GM12878 (cell line): Measurements from ENCODE around the gene ADGRL2. TPM values are rescaled to one million over a fixed set of nuclear protein-coding genes. Genes with fewer than 3 reads are reported as not detected.

Experiments
- ATAC-seq: fragments of 200-7000 bp; cut with Tn5 transposase; 3 replicates; pipeline ENCODE4 v1.9.1; 2020; ENCODE audit warnings: mild to moderate bottlenecking, moderate library complexity
- BruUV-seq: library from RNA; stranded (reverse); fragments of 400-500 nt; replicated peaks from 2 replicates; lab custom pipeline; 2021; lab: Mats Ljungman, UMichigan
- CTCF ChIA-PET: fragments of 300-600 bp; sonication (Branson Sonifier 250); formaldehyde crosslinking; extraction: SDS; loops from one replicate; lab custom pipeline; 2021; ENCODE audit warnings: inconsistent platforms; lab: Yijun Ruan, JAX
- POLR2A ChIA-PET: fragments of 350-600 bp; formaldehyde crosslinking; extraction: SDS; loops from one replicate; lab custom pipeline; 2021; ENCODE audit warnings: inconsistent platforms; lab: Charles Lee
- RAD21 ChIA-PET: fragments of 300-600 bp; sonication (Branson Sonifier 250); formaldehyde crosslinking; loops from one replicate; lab custom pipeline; 2023; ENCODE audit warnings: antibody characterized with exemption; ENCODE audit not compliant: unreplicated experiment; lab: Charles Lee
- SMC1A ChIA-PET: fragments of 300-600 bp; sonication (Branson Sonifier 250); formaldehyde crosslinking; loops from one replicate; lab custom pipeline; 2023; ENCODE audit not compliant: unreplicated experiment, uncharacterized antibody; lab: Charles Lee
- DNase-seq: peaks from one replicate; pipeline ENCODE4 v3.0.0-alpha.2; 2011; ENCODE audit warnings: low read depth, low spot score
- FAIRE-seq: peaks from 3 replicates; lab custom pipeline; 2011; peaks lifted over from hg19 to GRCh38; lab: Jason Lieb, UNC
- H2AFZ ChIP-seq: 2 replicates; pipeline ENCODE4 v1.6.0; 2011; ENCODE audit warnings: low read depth, low read length, control low read depth; ENCODE audit not compliant: control insufficient read depth
- H3K27ac ChIP-seq: 2 replicates; pipeline ENCODE4 v1.5.1; 2011; ENCODE audit warnings: control low read depth; ENCODE audit not compliant: control insufficient read depth, insufficient read depth
- H3K27me3 ChIP-seq, 2 experiments: replicated peaks in 1 of 2; 2 replicates each; pipeline versions ENCODE4 v1.6.0 to v1.6.1; 2011; ENCODE audit warnings: low read length in 1 of 2; ENCODE audit not compliant: control insufficient read depth in 2 of 2, insufficient read depth in 2 of 2
- H3K36me3 ChIP-seq, 2 experiments: 2 replicates each; pipeline ENCODE4 v1.5.1; 2011; ENCODE audit warnings: low read length in 1 of 2; ENCODE audit not compliant: control insufficient read depth in 2 of 2, insufficient read depth in 2 of 2
- H3K4me1 ChIP-seq: 2 replicates; pipeline ENCODE4 v1.6.1; 2011; ENCODE audit warnings: mild to moderate bottlenecking, low read length, moderate library complexity, mixed read lengths; ENCODE audit not compliant: control insufficient read depth, insufficient read depth
- H3K4me2 ChIP-seq: 2 replicates; pipeline ENCODE4 v1.6.0; 2011; ENCODE audit warnings: control low read depth; ENCODE audit not compliant: control insufficient read depth, insufficient read depth
- H3K4me3 ChIP-seq: fragments of 200-600 bp; sonication (generic); 2 replicates; pipeline ENCODE4 v1.5.1; 2016
- H3K79me2 ChIP-seq: 2 replicates; pipeline ENCODE4 v1.6.0; 2011; ENCODE audit warnings: low read length; ENCODE audit not compliant: control insufficient read depth, insufficient read depth
- H3K9ac ChIP-seq: 2 replicates; pipeline ENCODE4 v1.8.0; 2011; ENCODE audit warnings: low read length, control low read depth, mixed read lengths; ENCODE audit not compliant: control insufficient read depth, insufficient read depth
- H3K9me3 ChIP-seq: replicated peaks from 3 replicates; pipeline ENCODE4 v1.5.1; 2011; ENCODE audit warnings: mild to moderate bottlenecking, low read length; ENCODE audit not compliant: control insufficient read depth, insufficient read depth
- H4K20me1 ChIP-seq: 2 replicates; pipeline ENCODE4 v1.6.0; 2011; ENCODE audit not compliant: control insufficient read depth, insufficient read depth
- BRCA1 ChIP-seq: IDR thresholded peaks from 2 replicates; pipeline ENCODE4 v1.6.1; 2011; ENCODE audit warnings: low read depth, low read length, improper control_type of control experiment
- IKZF1 ChIP-seq: fragments of 450-650 bp; conservative IDR thresholded peaks from 2 replicates; pipeline ENCODE4 v1.6.1; 2017; ENCODE audit warnings: antibody characterized with exemption, mild to moderate bottlenecking
- NR2C1 ChIP-seq: fragments of 450-650 bp; IDR thresholded peaks from 2 replicates; pipeline ENCODE4 v1.6.1; 2017; ENCODE audit warnings: antibody characterized with exemption, mild to moderate bottlenecking, moderate library complexity
- NR2C2 ChIP-seq: IDR thresholded peaks from 2 replicates; pipeline ENCODE4 v1.6.1; 2011; ENCODE audit warnings: borderline replicate concordance, low read depth; ENCODE audit not compliant: control insufficient read depth, insufficient read length
- NR2F1 ChIP-seq: fragments of 450-650 bp; conservative IDR thresholded peaks from 2 replicates; pipeline ENCODE4 v1.6.1; 2017; ENCODE audit warnings: mild to moderate bottlenecking
- SMARCA5 ChIP-seq: fragments of 450-650 bp; IDR thresholded peaks from 2 replicates; pipeline ENCODE4 v1.6.1; 2017; ENCODE audit warnings: mild to moderate bottlenecking
- SUPT20H ChIP-seq: IDR thresholded peaks from 2 replicates; pipeline ENCODE4 v1.6.1; 2011; ENCODE audit warnings: low read depth, mild to moderate bottlenecking, low read length, moderate library complexity, borderline replicate concordance; ENCODE audit not compliant: control insufficient read depth
- TCF3 ChIP-seq: IDR thresholded peaks from 2 replicates; pipeline ENCODE4 v1.6.1; 2012; ENCODE audit warnings: low read depth, mild to moderate bottlenecking, low read length, borderline replicate concordance; ENCODE audit not compliant: insufficient read depth
- ZBTB33 ChIP-seq: fragments of 450-650 bp; IDR thresholded peaks from 2 replicates; pipeline ENCODE4 v1.6.1; 2017; ENCODE audit warnings: mild to moderate bottlenecking
- ZNF217 ChIP-seq: fragments of 450-650 bp; IDR thresholded peaks from 2 replicates; pipeline ENCODE4 v1.6.1; 2017; ENCODE audit warnings: antibody characterized with exemption, mild to moderate bottlenecking
- WGBS: methylation state at CpG from one replicate; pipeline ENCODE4 v1.1.6; 2016; ENCODE audit warnings: low lambda C conversion rate; ENCODE audit not compliant: insufficient replicate concordance, insufficient coverage; ENCODE audit errors: missing lambda C conversion rate; 5-methylcytosine and 5-hydroxymethylcytosine counted together
- in situ Hi-C: fragments of 300-500 bp; cut with MboI; formaldehyde crosslinking; loops from 9 replicates; pipeline ENCODE4 v1.14.3; 2018; ENCODE audit warnings: mixed read lengths
- intact Hi-C: fragments of 100-400 bp; cut with micrococcal nuclease; formaldehyde crosslinking; loops from one replicate; pipeline ENCODE4 v1.14.2; 2022; ENCODE audit not compliant: unreplicated experiment
- polyA plus RNA-seq, 11 experiments: library from polyadenylated mRNA; depleted of rRNA in 4 of 11; unstranded in 6 of 11; stranded (reverse) in 5 of 11; fragments of >200 nt; fragmentation: Nextera tagmentation in 4 of 11; fragmentation: Illumina TruSeq in 1 of 11; extraction: Ambion mirVana in 4 of 11; extraction: Trizol in 1 of 11; gene quantifications; 1 replicate in 1 of 11; 2 replicates in 10 of 11; pipeline versions ENCODE4 v1.2.1 to v1.2.3, GENCODE V29; 2011 to 2016; ENCODE audit warnings: inconsistent platforms in 2 of 11, missing spikeins in 2 of 11, low read depth in 1 of 11
- total RNA-seq, 4 experiments: library from RNA; depleted of rRNA in 3 of 4; stranded (reverse); fragments of >200 nt in 3 of 4; fragmentation: Illumina TruSeq in 1 of 4; extraction: Trizol in 1 of 4; gene quantifications; 2 replicates each; pipeline versions ENCODE4 v1.2.1 to v1.2.3, GENCODE V29; 2013 to 2021

The ADGRL2 gene
- total and polyA plus RNA-seq, 10 of the 15 experiments (the other 5 are each of a cell fraction or from before 2014, with no cell fraction given) = 0.03 to 13.6 (median 0.21) TPM

GRCh38 chr1:81954534-81955020 is 153.8 kb downstream of the ADGRL2 start:
- no peak overlapping the region for H3K4me3 ChIP-seq
- CTCF ChIA-PET = no interaction called here
- ATAC-seq = peak; percentile 55
- no peaks in the 10 kb centered on the region for H3K79me2 ChIP-seq
- H3K27ac ChIP-seq = no peak overlapping the region
- in situ Hi-C loops (no loop called here), intact Hi-C loops (no loop called here)
- SMC1A ChIA-PET = interaction anchor here (1.1 to 1.6 kb wide), 3 partner anchors 9 to 33 kb away, joined by 4 to 5 read pairs (median 4); no protein-coding TSS in a partner anchor
- TF ChIP-seq ZNF217 = no peak
- no peak for TF ChIP-seq SMARCA5
- TF ChIP-seq TCF3 = no peak
- TF ChIP-seq NR2F1 = no peak
- no peak for TF ChIP-seq SUPT20H
- TF ChIP-seq BRCA1 = no peak
- no peaks in the 10 kb centered on the region for H3K4me1 ChIP-seq
- no peak overlapping the region for H3K4me2 ChIP-seq
- no peak for FAIRE-seq
- POLR2A ChIA-PET = no interaction called here
- H3K9me3 ChIP-seq = no peaks in the 10 kb centered on the region
- no TSS peak for BruUV-seq
- WGBS = 14% methylated on average over 8 of the region's 8 CpGs
- H3K36me3 ChIP-seq = no peaks in the 10 kb centered on the region
- no peak for DNase-seq
- H2AFZ ChIP-seq = no peak overlapping the region
- H3K9ac ChIP-seq = no peak overlapping the region
- no peaks in the 10 kb centered on the region for H3K27me3 ChIP-seq
- RAD21 ChIA-PET = interaction anchor here (0.7 to 1.5 kb wide), 3 partner anchors 9 to 106 kb away, joined by 3 to 5 read pairs (median 3); no protein-coding TSS in a partner anchor
- H4K20me1 ChIP-seq = no peaks in the 10 kb centered on the region

- H3K4me2 ChIP-seq = no peak overlapping the region
- H3K9ac ChIP-seq = no peak overlapping the region
- SMC1A ChIA-PET = no interaction called here
- no peaks in the 10 kb centered on the region for H3K4me1 ChIP-seq
- no TSS peak for BruUV-seq
- TF ChIP-seq IKZF1 (no peak), NR2C1 (no peak), NR2C2 (no peak), ZBTB33 (no peak)
- H3K9me3 ChIP-seq = no peaks in the 10 kb centered on the region
- H3K27ac ChIP-seq = no peak overlapping the region
- in situ Hi-C loops = no loop called here
- 60% methylated on average over 3 of the region's 3 CpGs for WGBS
- POLR2A ChIA-PET = no interaction called here
- no peak for DNase-seq
- intact Hi-C loops = no loop called here
- CTCF ChIA-PET = no interaction called here
- H3K27me3 ChIP-seq = no peaks in the 10 kb centered on the region; a peak in 1 of 4 replicates
- H3K36me3 ChIP-seq = no peaks in the 10 kb centered on the region
- no peaks in the 10 kb centered on the region for H4K20me1 ChIP-seq
- RAD21 ChIA-PET = no interaction called here
- no peak for ATAC-seq
- H3K4me3 ChIP-seq = no peak overlapping the region
- H2AFZ ChIP-seq = no peak overlapping the region
- no peak for FAIRE-seq
- no peaks in the 10 kb centered on the region for H3K79me2 ChIP-seq
Measured at GRCh38 chr1:81967951-81968350, 167.2 kb downstream of the ADGRL2 start.
